ENCODE data around the gene WDR62.
A peak's percentile ranks its signal among the peaks of the same experiment; 100 is the strongest.
"Not testable (repeated sequence)": the region's sequence is repeated elsewhere in the genome, so short reads cannot be mapped to it uniquely, and the experiment has no call there.

Gene WDR62

GRCh38 chr19:36023432-36023831, 31.3 kb upstream of the WDR62 start:
- peaks cover 79% of the 10 kb centered on the region for H3K36me3 ChIP-seq (ENCODE audit: control insufficient read depth, insufficient read depth, low read length, severe bottlenecking)
- H3K27me3 ChIP-seq (replicated peaks; ENCODE audit: control insufficient read depth, insufficient read depth, low read length), result no peaks in the 10 kb centered on the region
- H3K4me1 ChIP-seq (ENCODE audit: control insufficient read depth, insufficient read depth, low read length), result no peaks in the 10 kb centered on the region
- H3K9ac ChIP-seq (ENCODE audit: low read length), result no peak overlapping the region
- H3K4me3 ChIP-seq (ENCODE audit: low read length), result no peak overlapping the region
- DNase-seq (ENCODE audit: low read depth), result no peak
- no peaks in the 10 kb centered on the region for H3K9me3 ChIP-seq (ENCODE audit: control insufficient read depth, low read length)

DNA sequence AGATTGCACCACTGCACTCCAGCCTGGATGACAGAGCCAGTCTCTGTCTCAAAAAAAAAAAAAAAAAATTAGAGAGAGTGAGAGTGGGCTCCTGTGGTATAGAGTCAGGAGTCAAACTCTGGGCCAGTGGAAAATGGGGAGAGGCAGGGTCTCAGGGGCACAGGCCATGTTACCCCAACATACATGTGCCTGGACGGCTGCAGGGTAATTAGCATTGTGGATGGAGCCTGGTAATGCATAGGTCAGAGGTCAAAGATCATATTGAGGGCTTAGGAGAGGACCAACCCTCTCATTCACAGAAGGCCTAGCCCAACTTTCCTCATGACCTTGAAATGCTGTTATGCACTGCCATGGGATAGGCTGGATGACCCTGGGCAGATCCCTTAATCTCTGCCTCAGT, 29.2 kb upstream of the WDR62 start:
- H3K36me3 ChIP-seq (ENCODE audit: control insufficient read depth, insufficient read depth, low read length, severe bottlenecking), result peaks cover 65% of the 10 kb centered on the region
- peaks cover 10% of the 10 kb centered on the region for H3K4me1 ChIP-seq (ENCODE audit: control insufficient read depth, insufficient read depth, low read length)
- H3K9me3 ChIP-seq (ENCODE audit: control insufficient read depth, low read length), result no peaks in the 10 kb centered on the region
- no peak overlapping the region for H3K9ac ChIP-seq (ENCODE audit: low read length)
- no peaks in the 10 kb centered on the region for H3K27me3 ChIP-seq (replicated peaks; ENCODE audit: control insufficient read depth, insufficient read depth, low read length)
- no peak for DNase-seq (ENCODE audit: low read depth)
- H3K4me3 ChIP-seq (ENCODE audit: low read length), result no peak overlapping the region

DNA sequence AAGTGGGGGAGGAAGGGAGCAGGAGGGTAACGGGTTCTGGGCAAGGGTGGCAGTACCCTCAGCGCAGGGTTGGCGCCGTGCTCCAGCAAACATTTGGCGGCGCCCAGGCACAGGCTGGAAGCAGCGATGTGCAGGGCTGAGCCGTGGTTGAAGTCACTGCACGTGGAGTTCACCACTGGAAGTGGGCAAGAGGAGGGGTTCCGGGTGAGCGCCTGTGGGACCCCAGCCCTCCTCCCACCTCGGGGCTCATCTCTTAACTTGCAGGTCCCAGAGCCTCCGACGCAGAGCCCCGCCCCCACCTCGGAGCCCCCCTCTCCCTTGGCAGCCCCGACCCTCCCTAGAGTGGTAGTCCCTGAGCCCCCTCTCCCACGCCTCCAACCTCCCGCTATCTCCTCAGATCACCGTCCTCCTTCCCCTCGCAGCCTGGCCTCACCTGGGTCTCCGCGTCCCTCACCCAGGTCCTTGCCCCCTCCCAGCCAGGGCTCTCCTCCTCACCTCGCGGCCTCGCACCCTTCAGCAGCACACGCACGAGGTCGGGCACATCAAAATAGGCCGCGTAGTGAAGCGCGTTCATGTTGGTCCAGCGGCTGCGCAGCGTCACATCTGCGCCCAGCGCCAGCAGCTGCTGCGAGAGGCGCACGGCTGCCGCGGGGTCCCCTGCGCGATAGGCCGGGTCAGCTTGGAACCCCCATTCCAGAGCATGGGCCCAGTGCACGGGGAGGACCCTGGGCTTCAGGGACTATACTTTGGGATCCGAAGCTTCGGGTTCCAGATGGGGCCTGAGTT, 28.4 kb upstream of the WDR62 start:
- peaks cover 57% of the 10 kb centered on the region for H3K36me3 ChIP-seq (ENCODE audit: control insufficient read depth, insufficient read depth, low read length, severe bottlenecking)
- no peak overlapping the region for H3K4me3 ChIP-seq (ENCODE audit: low read length)
- peaks cover 16% of the 10 kb centered on the region for H3K4me1 ChIP-seq (ENCODE audit: control insufficient read depth, insufficient read depth, low read length)
- no peak for DNase-seq (ENCODE audit: low read depth)
- H3K27me3 ChIP-seq (replicated peaks; ENCODE audit: control insufficient read depth, insufficient read depth, low read length), result no peaks in the 10 kb centered on the region
- no peaks in the 10 kb centered on the region for H3K9me3 ChIP-seq (ENCODE audit: control insufficient read depth, low read length)
- no peak overlapping the region for H3K9ac ChIP-seq (ENCODE audit: low read length)

- Histone ChIP-seq H3K27me3 (replicated peaks; ENCODE audit: control insufficient read depth, insufficient read depth, low read length) (no peaks in the 10 kb centered on the region), H3K9ac (ENCODE audit: low read length) (no peak overlapping the region), H3K9me3 (ENCODE audit: control insufficient read depth, low read length) (no peaks in the 10 kb centered on the region), H3K4me3 (ENCODE audit: low read length) (no peak overlapping the region), H3K4me1 (ENCODE audit: control insufficient read depth, insufficient read depth, low read length) (peaks cover 23% of the 10 kb centered on the region), H3K36me3 (ENCODE audit: control insufficient read depth, insufficient read depth, low read length, severe bottlenecking) (peaks cover 47% of the 10 kb centered on the region)
- no peak for DNase-seq (ENCODE audit: low read depth)
Observed at GRCh38 chr19:36027696-36028095, 27.0 kb upstream of the WDR62 start.

DNA sequence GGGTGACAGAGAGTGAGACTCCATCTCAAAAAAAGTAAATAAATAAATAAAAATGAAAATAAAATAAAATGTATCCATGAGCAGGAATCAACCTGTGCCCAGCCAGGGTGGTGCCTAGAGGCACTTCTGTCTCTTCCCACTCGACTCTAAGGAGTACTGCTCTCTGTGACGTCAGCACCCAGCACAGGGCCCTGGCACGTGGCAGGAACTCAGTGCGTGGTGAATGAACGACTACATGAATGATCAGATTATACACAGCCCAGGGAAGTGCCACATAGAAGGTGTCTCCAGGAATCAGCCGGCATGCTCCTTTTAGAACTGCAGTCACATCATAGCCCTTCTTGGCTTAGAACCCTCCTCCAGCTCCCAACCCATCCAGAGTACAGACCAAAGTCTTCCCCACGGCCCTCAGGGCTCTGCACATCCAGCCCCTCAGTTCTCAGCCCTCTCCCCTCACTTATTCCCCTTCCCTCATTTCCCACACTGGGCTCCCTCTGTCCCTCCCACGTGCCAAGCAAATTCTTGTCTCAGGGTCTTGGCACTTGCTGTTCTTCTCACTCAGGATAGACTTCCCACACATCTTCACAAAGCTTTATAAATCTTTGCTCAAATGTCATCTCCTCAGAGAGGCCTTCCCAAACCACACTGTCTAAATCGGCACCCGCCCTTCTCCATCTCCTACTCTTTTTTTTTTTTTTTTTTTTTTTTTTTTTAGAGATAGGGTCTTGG, 26.2 kb upstream of the WDR62 start:
- no peak for DNase-seq (ENCODE audit: low read depth)
- Histone ChIP-seq H3K27me3 (replicated peaks; ENCODE audit: control insufficient read depth, insufficient read depth, low read length) (no peaks in the 10 kb centered on the region), H3K9me3 (ENCODE audit: control insufficient read depth, low read length) (no peaks in the 10 kb centered on the region), H3K36me3 (ENCODE audit: control insufficient read depth, insufficient read depth, low read length, severe bottlenecking) (peaks cover 41% of the 10 kb centered on the region), H3K9ac (ENCODE audit: low read length) (no peak overlapping the region), H3K4me3 (ENCODE audit: low read length) (no peak overlapping the region), H3K4me1 (ENCODE audit: control insufficient read depth, insufficient read depth, low read length) (peaks cover 27% of the 10 kb centered on the region)

- no peaks in the 10 kb centered on the region for H3K9me3 ChIP-seq (ENCODE audit: control insufficient read depth, low read length)
- no peaks in the 10 kb centered on the region for H3K27me3 ChIP-seq (replicated peaks; ENCODE audit: control insufficient read depth, insufficient read depth, low read length)
- peaks cover 30% of the 10 kb centered on the region for H3K36me3 ChIP-seq (ENCODE audit: control insufficient read depth, insufficient read depth, low read length, severe bottlenecking)
- H3K4me3 ChIP-seq (ENCODE audit: low read length), result no peak overlapping the region
- H3K9ac ChIP-seq (ENCODE audit: low read length), result peak overlapping the region; percentile 50
- H3K4me1 ChIP-seq (ENCODE audit: control insufficient read depth, insufficient read depth, low read length), result peaks cover 27% of the 10 kb centered on the region
- DNase-seq (ENCODE audit: low read depth), result peak; percentile 25
Observed at GRCh38 chr19:36030264-36031148, 24.2 kb upstream of the WDR62 start.

GRCh38 chr19:36031308-36031707, 23.4 kb upstream of the WDR62 start:
- Histone ChIP-seq H3K9ac (ENCODE audit: low read length) (peak overlapping the region; percentile 88), H3K4me3 (ENCODE audit: low read length) (peak overlapping the region; percentile 77), H3K27me3 (replicated peaks; ENCODE audit: control insufficient read depth, insufficient read depth, low read length) (no peaks in the 10 kb centered on the region), H3K4me1 (ENCODE audit: control insufficient read depth, insufficient read depth, low read length) (peaks cover 27% of the 10 kb centered on the region), H3K36me3 (ENCODE audit: control insufficient read depth, insufficient read depth, low read length, severe bottlenecking) (peaks cover 24% of the 10 kb centered on the region), H3K9me3 (ENCODE audit: control insufficient read depth, low read length) (no peaks in the 10 kb centered on the region)
- no peak for DNase-seq (ENCODE audit: low read depth)

GRCh38 chr19:36032251-36033104, 22.2 kb upstream of the WDR62 start, which contains the start of gene CLIP3:
TSS of gene CLIP3 (minus strand) at chr19:36032873. CDS start at chr19:36032357, 516 bp downstream.
- Histone ChIP-seq H3K27me3 (replicated peaks; ENCODE audit: control insufficient read depth, insufficient read depth, low read length) (no peaks in the 10 kb centered on the region), H3K9ac (ENCODE audit: low read length) (peak within 1 kb of the TSS; percentile 88), H3K4me3 (ENCODE audit: low read length) (peak within 1 kb of the TSS; percentile 77), H3K36me3 (ENCODE audit: control insufficient read depth, insufficient read depth, low read length, severe bottlenecking) (peaks cover 12% of the 10 kb centered on the region), H3K4me1 (ENCODE audit: control insufficient read depth, insufficient read depth, low read length) (peaks cover 27% of the 10 kb centered on the region), H3K9me3 (ENCODE audit: control insufficient read depth, low read length) (no peaks in the 10 kb centered on the region)
- DNase-seq (ENCODE audit: low read depth), result peak; percentile 90

GRCh38 chr19:36040495-36040894, 14.2 kb upstream of the WDR62 start:
- H3K36me3 ChIP-seq (ENCODE audit: control insufficient read depth, insufficient read depth, low read length, severe bottlenecking), result peaks cover 10% of the 10 kb centered on the region
- H3K4me3 ChIP-seq (ENCODE audit: low read length), result no peak overlapping the region
- DNase-seq (ENCODE audit: low read depth), result no peak
- no peak overlapping the region for H3K9ac ChIP-seq (ENCODE audit: low read length)
- H3K27me3 ChIP-seq (replicated peaks; ENCODE audit: control insufficient read depth, insufficient read depth, low read length), result no peaks in the 10 kb centered on the region
- H3K4me1 ChIP-seq (ENCODE audit: control insufficient read depth, insufficient read depth, low read length), result peaks cover 22% of the 10 kb centered on the region
- H3K9me3 ChIP-seq (ENCODE audit: control insufficient read depth, low read length), result no peaks in the 10 kb centered on the region

DNA sequence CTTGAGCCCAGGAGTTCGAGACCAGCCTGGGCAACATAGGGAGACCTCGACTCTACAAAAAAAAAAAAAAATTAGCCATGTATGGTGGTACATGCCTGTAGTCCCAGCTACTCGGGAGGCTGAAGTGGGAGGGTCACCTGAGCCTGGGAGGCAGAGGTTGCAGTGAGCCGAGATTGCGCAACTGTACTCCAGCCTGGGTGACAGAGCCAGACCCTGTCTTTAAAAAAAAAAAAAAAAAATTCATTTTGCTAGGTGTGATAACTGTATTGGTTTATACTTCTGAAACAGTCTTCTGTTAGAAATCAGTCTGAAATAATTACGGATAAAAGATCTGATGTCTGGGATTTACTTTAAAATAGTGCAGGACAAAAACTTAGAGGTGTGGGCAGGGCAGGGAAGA, 13.6 kb upstream of the WDR62 start:
- H3K36me3 ChIP-seq (ENCODE audit: control insufficient read depth, insufficient read depth, low read length, severe bottlenecking); H3K27me3 ChIP-seq (replicated peaks; ENCODE audit: control insufficient read depth, insufficient read depth, low read length); DNase-seq (ENCODE audit: low read depth); H3K9me3 ChIP-seq (ENCODE audit: control insufficient read depth, low read length): not testable (repeated sequence)
- Histone ChIP-seq H3K9ac (ENCODE audit: low read length) (peak overlapping the region; percentile 58), H3K4me1 (ENCODE audit: control insufficient read depth, insufficient read depth, low read length) (peaks cover 28% of the 10 kb centered on the region), H3K4me3 (ENCODE audit: low read length) (peak overlapping the region; percentile 15)
